HepG2 (cell line): Measurements from ENCODE around the gene NCMAP. TPM values are rescaled to one million over a fixed set of nuclear protein-coding genes. Genes with fewer than 3 reads are reported as not detected.

ENCODE experiments used
- ATAC-seq: fragments of 200-7000 bp; cut with Tn5 transposase; 3 replicates; pipeline ENCODE4 v1.9.1; 2020; ENCODE audit warnings: mild to moderate bottlenecking, moderate library complexity
- BruUV-seq: library from RNA; stranded (reverse); fragments of 400-500 nt; replicated peaks from 2 replicates; lab custom pipeline; 2021; lab: Mats Ljungman, UMichigan
- CTCF ChIA-PET: fragments of 300-600 bp; formaldehyde crosslinking; extraction: SDS; loops from one replicate; lab custom pipeline; 2021; ENCODE audit warnings: low total read pairs, inconsistent platforms, low intra/inter-chr PET ratio; lab: Yijun Ruan, JAX
- POLR2A ChIA-PET: fragments of 350-600 bp; sonication (Branson Sonifier 250); formaldehyde crosslinking; loops from one replicate; lab custom pipeline; 2020; ENCODE audit warnings: antibody characterized with exemption, inconsistent platforms; lab: Yijun Ruan, JAX
- DNase-seq: peaks from one replicate; pipeline ENCODE4 v3.0.0-alpha.2; 2015; ENCODE audit warnings: low spot score
- FAIRE-seq: peaks from 3 replicates; lab custom pipeline; 2011; peaks lifted over from hg19 to GRCh38; lab: Jason Lieb, UNC
- H2AFZ ChIP-seq: one replicate; pipeline ENCODE4 v1.6.1; 2011; ENCODE audit warnings: low read length, inconsistent platforms
- H3K27ac ChIP-seq: fragments of 300-600 bp; 3 replicates; pipeline ENCODE4 v1.8.0; 2011; ENCODE audit warnings: mixed run types, mild to moderate bottlenecking, mixed read lengths, low read length, inconsistent platforms; ENCODE audit not compliant: insufficient read depth; ENCODE audit errors: extremely low read length
- H3K27me3 ChIP-seq, 2 experiments: fragments of 200-600 bp in 1 of 2; 2 replicates in 1 of 2; 3 replicates in 1 of 2; pipeline versions ENCODE4 v1.6.0 to v1.8.0; 2011; ENCODE audit warnings: low read length in 2 of 2, mild to moderate bottlenecking in 2 of 2, moderate library complexity in 2 of 2, inconsistent platforms in 1 of 2; ENCODE audit not compliant: insufficient read depth in 2 of 2, control insufficient read depth in 1 of 2
- H3K36me3 ChIP-seq, 2 experiments: fragments of 200-600 bp in 1 of 2; replicated peaks in 1 of 2; 2 replicates in 1 of 2; 3 replicates in 1 of 2; pipeline versions ENCODE4 v1.5.1 to v1.8.0; 2011; ENCODE audit warnings: low read length in 2 of 2, inconsistent platforms in 1 of 2; ENCODE audit not compliant: insufficient read depth in 2 of 2, control insufficient read depth in 1 of 2
- H3K4me1 ChIP-seq: 2 replicates; pipeline ENCODE4 v1.5.1; 2012; ENCODE audit warnings: low read length, inconsistent platforms; ENCODE audit not compliant: insufficient read depth
- H3K4me2 ChIP-seq: 2 replicates; pipeline ENCODE4 v1.6.0; 2011; ENCODE audit warnings: low read depth, low read length, inconsistent platforms
- H3K4me3 ChIP-seq, 3 experiments: fragments of 200-600 bp in 1 of 3; sonication (generic), shearing (Covaris generic) in 1 of 3; replicated peaks in 1 of 3; 2 replicates each; pipeline ENCODE4 v1.5.1; 2011 to 2016; ENCODE audit warnings: low read length in 3 of 3, inconsistent platforms in 2 of 3, low read depth in 2 of 3, mild to moderate bottlenecking in 2 of 3, control low read depth in 1 of 3, mixed read lengths in 1 of 3; ENCODE audit not compliant: insufficient read depth in 1 of 3
- H3K79me2 ChIP-seq: one replicate; pipeline ENCODE4 v1.6.1; 2011; ENCODE audit warnings: low read length, inconsistent platforms; ENCODE audit not compliant: insufficient read depth
- H3K9ac ChIP-seq: 2 replicates; pipeline ENCODE4 v1.6.0; 2011; ENCODE audit warnings: mild to moderate bottlenecking, low read depth, low read length, inconsistent platforms; ENCODE audit not compliant: insufficient read depth
- H3K9me3 ChIP-seq: 2 replicates; pipeline ENCODE4 v1.5.1; 2012; ENCODE audit warnings: mild to moderate bottlenecking, low read length
- H4K20me1 ChIP-seq: 2 replicates; pipeline ENCODE4 v1.6.0; 2011; ENCODE audit warnings: inconsistent platforms, mild to moderate bottlenecking, low read length, moderate library complexity; ENCODE audit not compliant: insufficient read depth
- CHD4 ChIP-seq: fragments of 200-600 bp; sonication (generic); IDR thresholded peaks from 2 replicates; pipeline ENCODE4 v1.7.0; 2017; ENCODE audit warnings: mild to moderate bottlenecking, low read length, borderline replicate concordance
- FOXA1 ChIP-seq, 2 experiments: fragments of 450-650 bp in 1 of 2; sonication (generic) in 1 of 2; formaldehyde crosslinking in 1 of 2; IDR thresholded peaks; 2 replicates each; pipeline versions ENCODE4 v1.4.0 to v1.6.1; 2016 to 2020; ENCODE audit warnings: missing genetic modification reagents in 1 of 2
- ZNF225 ChIP-seq: sonication (generic); formaldehyde crosslinking; IDR thresholded peaks from 2 replicates; pipeline ENCODE4 v1.4.0; 2020; ENCODE audit warnings: mild to moderate bottlenecking, missing genetic modification reagents
- ZNF296 ChIP-seq: sonication (generic); formaldehyde crosslinking; conservative IDR thresholded peaks from 2 replicates; pipeline ENCODE4 v1.5.0; 2020; ENCODE audit warnings: mild to moderate bottlenecking, missing genetic modification reagents
- WGBS: methylation state at CpG from one replicate; pipeline ENCODE4 v1.1.6; 2017; ENCODE audit warnings: low lambda C conversion rate; 5-methylcytosine and 5-hydroxymethylcytosine counted together
- in situ Hi-C: cut with HindIII; loops from 2 replicates; pipeline ENCODE4 v1.10.0; 2017; ENCODE audit warnings: low pct_unique_long_range_greater_than_20kb; ENCODE audit not compliant: extremely low pct_ligation_motif_present
- intact Hi-C: fragments of 100-400 bp; cut with micrococcal nuclease; formaldehyde crosslinking; loops from one replicate; pipeline ENCODE4 v1.10.0; 2022; ENCODE audit not compliant: unreplicated experiment
- polyA plus RNA-seq, 8 experiments: library from polyadenylated mRNA; depleted of rRNA in 3 of 8; stranded (reverse) in 7 of 8; unstranded in 1 of 8; fragments of >200 nt; fragmentation: Illumina TruSeq in 4 of 8; extraction: Trizol in 4 of 8; gene quantifications; 2 replicates each; pipeline versions ENCODE4 v1.2.1 to v1.2.3, GENCODE V29; 2011 to 2016; ENCODE audit warnings: low read depth in 4 of 8, missing spikeins in 1 of 8, mixed read lengths in 1 of 8; ENCODE audit not compliant: insufficient read depth in 1 of 8
- total RNA-seq, 5 experiments: library from RNA; depleted of rRNA; stranded (reverse); fragments of >200 nt; fragmentation: Illumina TruSeq; extraction: Trizol; gene quantifications; 2 replicates each; pipeline ENCODE4 v1.2.3, GENCODE V29; 2016; ENCODE audit warnings: low read depth in 1 of 5
- TF ChIP-seq, protein P1 (sequence below): sonication (generic); formaldehyde crosslinking; conservative IDR thresholded peaks from 2 replicates; pipeline ENCODE4 v1.4.0; 2020; ENCODE audit warnings: mild to moderate bottlenecking, missing genetic modification reagents, moderate library complexity
- TF ChIP-seq, protein P2 (sequence below): sonication (generic); formaldehyde crosslinking; IDR thresholded peaks from 2 replicates; pipeline ENCODE4 v1.8.1; 2022; ENCODE audit warnings: low read depth, mild to moderate bottlenecking, missing genetic modification reagents
- TF ChIP-seq, protein P3 (sequence below): sonication (generic); formaldehyde crosslinking; IDR thresholded peaks from 2 replicates; pipeline ENCODE4 v1.8.0; 2022; ENCODE audit warnings: mild to moderate bottlenecking, missing genetic modification reagents, borderline replicate concordance

Gene NCMAP
- total and polyA plus RNA-seq, 2 of the 13 experiments (the other 11 are each of a cell fraction or from before 2014, with no cell fraction given), result 2.7 to 20.0 TPM

DNA sequence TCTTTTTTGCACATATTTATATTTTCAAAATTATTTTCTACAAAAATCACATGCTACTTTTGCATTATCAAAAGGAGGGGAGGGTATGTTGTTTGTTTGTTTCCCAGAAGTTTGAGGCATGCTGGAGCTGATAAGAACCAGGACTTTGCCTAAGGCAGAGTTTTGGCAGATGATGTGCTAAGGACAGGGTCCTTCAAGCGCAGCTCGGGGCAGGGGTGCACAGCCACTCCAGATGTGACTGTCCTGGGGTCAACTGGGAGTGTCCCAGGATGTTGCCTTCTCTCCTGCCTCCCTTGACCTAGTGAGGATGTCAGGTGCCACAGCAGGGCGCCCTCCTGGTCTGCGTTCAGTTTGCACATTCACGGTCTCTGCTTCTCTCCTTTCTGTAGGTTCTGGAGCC, 44.7 kb downstream of the NCMAP start:
- no peaks in the 10 kb centered on the region for H3K27me3 ChIP-seq
- BruUV-seq, result no TSS peak
- no peak overlapping the region for H3K4me2 ChIP-seq

DNA sequence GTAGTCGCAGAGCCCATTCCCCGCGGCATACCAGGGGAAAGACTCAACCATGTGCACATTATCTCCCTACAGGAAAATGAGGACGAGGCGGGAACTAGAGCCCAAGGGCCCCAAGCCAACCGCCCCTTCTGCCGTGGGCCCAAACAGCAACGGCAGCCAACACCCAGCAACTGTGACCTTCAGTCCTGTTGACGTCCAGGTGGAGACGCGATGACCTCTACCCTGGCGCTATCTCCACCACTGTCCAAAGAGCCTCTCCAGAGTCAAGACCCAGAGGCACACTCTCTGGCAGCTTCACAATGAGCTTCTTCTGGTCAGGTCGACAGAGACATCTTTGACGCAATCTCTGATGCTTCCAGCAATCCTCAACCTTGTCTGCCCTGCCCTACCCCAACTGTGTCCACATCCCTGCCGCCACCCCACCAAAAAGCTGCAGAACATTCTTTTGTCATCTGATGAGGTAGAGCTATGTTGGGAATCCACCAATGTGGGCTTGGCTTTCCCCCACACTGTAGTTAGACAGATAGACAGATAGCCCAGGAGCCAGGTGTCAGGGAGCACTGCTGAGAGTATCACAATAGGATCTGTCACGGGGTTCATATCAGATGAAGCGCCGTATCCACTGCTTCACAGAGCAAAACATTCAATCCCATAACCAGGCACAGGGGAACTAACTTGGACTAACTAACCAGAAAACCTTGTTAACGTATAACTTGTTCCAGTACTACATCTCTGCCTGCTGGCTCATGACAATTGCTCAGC, 49.8 kb downstream of the NCMAP start:
- Histone ChIP-seq H3K79me2 (no peaks in the 10 kb centered on the region), H3K4me3 (peak overlapping the region in 1 of 3 experiments; percentile 46; a peak in 2 of 6 replicates), H3K9me3 (no peaks in the 10 kb centered on the region), H3K4me1 (peaks cover 38% of the 10 kb centered on the region), H3K27me3 (no peaks in the 10 kb centered on the region; a peak in 1 of 5 replicates), H3K9ac (no peak overlapping the region), H3K4me2 (peak overlapping the region; percentile 70), H2AFZ (no peak overlapping the region), H3K27ac (peak overlapping the region; percentile 66), H3K36me3 (no peaks in the 10 kb centered on the region), H4K20me1 (no peaks in the 10 kb centered on the region)
- intact Hi-C loops (no loop called here), in situ Hi-C loops (no loop called here)
- ChIA-PET POLR2A (interaction anchor here (0.7 to 1.6 kb wide), 3 partner anchors 11 to 64 kb away, joined by 3 read pairs; no protein-coding TSS in a partner anchor), CTCF (no interaction called here)
- peak; percentile 92 for ATAC-seq
- DNase-seq, result peak; percentile 60
- FAIRE-seq, result peak; percentile 59
- no TSS peak for BruUV-seq
- WGBS, result 20% methylated on average over 8 of the region's 19 CpGs
- TF ChIP-seq FOXA1 (IDR thresholded peaks at IDR 0.05) (no peak), FOXA1 (CRISPR knock-in tag; IDR thresholded peaks at IDR 0.05) (peak; percentile 51), CHD4 (no peak), ZNF225 (CRISPR knock-in tag) (peak; percentile 39; the same call in 1 of the 2 replicates), ZNF296 (CRISPR knock-in tag) (0 out of 2 replicates have a peak, but pooled peaks have one; percentile 41)
- TF ChIP-seq, protein P1, sequence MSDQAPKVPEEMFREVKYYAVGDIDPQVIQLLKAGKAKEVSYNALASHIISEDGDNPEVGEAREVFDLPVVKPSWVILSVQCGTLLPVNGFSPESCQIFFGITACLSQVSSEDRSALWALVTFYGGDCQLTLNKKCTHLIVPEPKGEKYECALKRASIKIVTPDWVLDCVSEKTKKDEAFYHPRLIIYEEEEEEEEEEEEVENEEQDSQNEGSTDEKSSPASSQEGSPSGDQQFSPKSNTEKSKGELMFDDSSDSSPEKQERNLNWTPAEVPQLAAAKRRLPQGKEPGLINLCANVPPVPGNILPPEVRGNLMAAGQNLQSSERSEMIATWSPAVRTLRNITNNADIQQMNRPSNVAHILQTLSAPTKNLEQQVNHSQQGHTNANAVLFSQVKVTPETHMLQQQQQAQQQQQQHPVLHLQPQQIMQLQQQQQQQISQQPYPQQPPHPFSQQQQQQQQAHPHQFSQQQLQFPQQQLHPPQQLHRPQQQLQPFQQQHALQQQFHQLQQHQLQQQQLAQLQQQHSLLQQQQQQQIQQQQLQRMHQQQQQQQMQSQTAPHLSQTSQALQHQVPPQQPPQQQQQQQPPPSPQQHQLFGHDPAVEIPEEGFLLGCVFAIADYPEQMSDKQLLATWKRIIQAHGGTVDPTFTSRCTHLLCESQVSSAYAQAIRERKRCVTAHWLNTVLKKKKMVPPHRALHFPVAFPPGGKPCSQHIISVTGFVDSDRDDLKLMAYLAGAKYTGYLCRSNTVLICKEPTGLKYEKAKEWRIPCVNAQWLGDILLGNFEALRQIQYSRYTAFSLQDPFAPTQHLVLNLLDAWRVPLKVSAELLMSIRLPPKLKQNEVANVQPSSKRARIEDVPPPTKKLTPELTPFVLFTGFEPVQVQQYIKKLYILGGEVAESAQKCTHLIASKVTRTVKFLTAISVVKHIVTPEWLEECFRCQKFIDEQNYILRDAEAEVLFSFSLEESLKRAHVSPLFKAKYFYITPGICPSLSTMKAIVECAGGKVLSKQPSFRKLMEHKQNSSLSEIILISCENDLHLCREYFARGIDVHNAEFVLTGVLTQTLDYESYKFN (CRISPR knock-in tag), result peak; percentile 81
- TF ChIP-seq, protein P2, sequence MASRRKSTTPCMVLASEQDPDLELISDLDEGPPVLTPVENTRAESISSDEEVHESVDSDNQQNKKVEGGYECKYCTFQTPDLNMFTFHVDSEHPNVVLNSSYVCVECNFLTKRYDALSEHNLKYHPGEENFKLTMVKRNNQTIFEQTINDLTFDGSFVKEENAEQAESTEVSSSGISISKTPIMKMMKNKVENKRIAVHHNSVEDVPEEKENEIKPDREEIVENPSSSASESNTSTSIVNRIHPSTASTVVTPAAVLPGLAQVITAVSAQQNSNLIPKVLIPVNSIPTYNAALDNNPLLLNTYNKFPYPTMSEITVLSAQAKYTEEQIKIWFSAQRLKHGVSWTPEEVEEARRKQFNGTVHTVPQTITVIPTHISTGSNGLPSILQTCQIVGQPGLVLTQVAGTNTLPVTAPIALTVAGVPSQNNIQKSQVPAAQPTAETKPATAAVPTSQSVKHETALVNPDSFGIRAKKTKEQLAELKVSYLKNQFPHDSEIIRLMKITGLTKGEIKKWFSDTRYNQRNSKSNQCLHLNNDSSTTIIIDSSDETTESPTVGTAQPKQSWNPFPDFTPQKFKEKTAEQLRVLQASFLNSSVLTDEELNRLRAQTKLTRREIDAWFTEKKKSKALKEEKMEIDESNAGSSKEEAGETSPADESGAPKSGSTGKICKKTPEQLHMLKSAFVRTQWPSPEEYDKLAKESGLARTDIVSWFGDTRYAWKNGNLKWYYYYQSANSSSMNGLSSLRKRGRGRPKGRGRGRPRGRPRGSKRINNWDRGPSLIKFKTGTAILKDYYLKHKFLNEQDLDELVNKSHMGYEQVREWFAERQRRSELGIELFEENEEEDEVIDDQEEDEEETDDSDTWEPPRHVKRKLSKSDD (CRISPR knock-in tag), result 0 out of 2 replicates have a peak, but pooled peaks have one; percentile 59

More for the DNA sequence above, 44.7 kb downstream of the NCMAP start:
- Histone ChIP-seq H3K9ac (no peak overlapping the region), H3K4me1 (peaks cover 9% of the 10 kb centered on the region), H3K36me3 (no peaks in the 10 kb centered on the region; a peak in 1 of 5 replicates), H3K27ac (no peak overlapping the region), H4K20me1 (no peaks in the 10 kb centered on the region), H2AFZ (no peak overlapping the region), H3K4me3 (no peak overlapping the region), H3K79me2 (no peaks in the 10 kb centered on the region), H3K9me3 (no peaks in the 10 kb centered on the region)
- in situ Hi-C loops (no loop called here), intact Hi-C loops (no loop called here)
- DNase-seq (no peak), ATAC-seq (no peak), FAIRE-seq (no peak)
- ChIA-PET POLR2A (no interaction called here), CTCF (no interaction called here)
- 67% methylated on average over 5 of the region's 5 CpGs for WGBS
- TF ChIP-seq, protein P3, sequence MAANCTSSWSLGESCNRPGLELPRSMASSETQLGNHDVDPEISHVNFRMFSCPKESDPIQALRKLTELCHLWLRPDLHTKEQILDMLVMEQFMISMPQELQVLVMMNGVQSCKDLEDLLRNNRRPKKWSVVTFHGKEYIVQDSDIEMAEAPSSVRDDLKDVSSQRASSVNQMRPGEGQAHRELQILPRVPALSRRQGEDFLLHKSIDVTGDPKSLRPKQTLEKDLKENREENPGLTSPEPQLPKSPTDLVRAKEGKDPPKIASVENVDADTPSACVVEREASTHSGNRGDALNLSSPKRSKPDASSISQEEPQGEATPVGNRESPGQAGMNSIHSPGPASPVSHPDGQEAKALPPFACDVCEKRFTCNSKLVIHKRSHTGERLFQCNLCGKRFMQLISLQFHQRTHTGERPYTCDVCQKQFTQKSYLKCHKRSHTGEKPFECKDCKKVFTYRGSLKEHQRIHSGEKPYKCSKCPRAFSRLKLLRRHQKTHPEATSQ, result no peak
